SU-DHL-6 (cell line): ENCODE data around the gene C1orf35.

Experiments
- H2AFZ ChIP-seq: fragments of 200-600 bp; sonication (generic); 2 replicates; pipeline ENCODE4 v1.6.1; 2014; ENCODE audit warnings: low read depth, mild to moderate bottlenecking, moderate library complexity, mixed read lengths, antibody characterized with exemption, low read length; ENCODE audit not compliant: severe bottlenecking
- H3F3A ChIP-seq: fragments of 200-600 bp; shearing (Covaris generic); 2 replicates; pipeline ENCODE4 v1.6.0; 2016; ENCODE audit warnings: antibody characterized with exemption, mild to moderate bottlenecking; ENCODE audit not compliant: insufficient read depth
- H3K27ac ChIP-seq: fragments of 200-600 bp; sonication (generic); 2 replicates; pipeline ENCODE4 v1.5.1; 2016; ENCODE audit warnings: low read depth, mild to moderate bottlenecking, low read length, moderate library complexity, mixed read lengths
- H3K27me3 ChIP-seq: fragments of 200-600 bp; sonication (generic), shearing (Covaris generic); 2 replicates; pipeline ENCODE4 v1.6.0; 2014; ENCODE audit warnings: mild to moderate bottlenecking, low read length
- H3K36me3 ChIP-seq: fragments of 200-600 bp; sonication (generic); 2 replicates; pipeline ENCODE4 v1.6.1; 2014; ENCODE audit warnings: mild to moderate bottlenecking, low read length, mixed read lengths
- H3K4me2 ChIP-seq: fragments of 300-600, 200-600 bp; shearing (Covaris generic), sonication (generic); 2 replicates; pipeline ENCODE4 v1.6.0; 2014; ENCODE audit warnings: low read length, low read depth, mild to moderate bottlenecking; ENCODE audit not compliant: poor library complexity, severe bottlenecking
- H3K4me3 ChIP-seq: fragments of 200-600 bp; sonication (generic); 2 replicates; pipeline ENCODE4 v1.5.1; 2014; ENCODE audit warnings: antibody characterized with exemption, low read length, mild to moderate bottlenecking, mixed read lengths; ENCODE audit not compliant: insufficient read depth, poor library complexity, severe bottlenecking
- H3K79me2 ChIP-seq: fragments of 200-600 bp; sonication (generic); 2 replicates; pipeline ENCODE4 v1.6.1; 2014; ENCODE audit warnings: mild to moderate bottlenecking, low read length, moderate library complexity; ENCODE audit not compliant: insufficient read depth
- H3K9ac ChIP-seq: fragments of 200-600 bp; sonication (generic); 2 replicates; pipeline ENCODE4 v1.7.0; 2014; ENCODE audit warnings: mild to moderate bottlenecking, low read length
- H3K9me2 ChIP-seq: fragments of 200-600 bp; sonication (generic); replicated peaks from 2 replicates; pipeline ENCODE4 v1.6.1; 2014; ENCODE audit warnings: low read length; ENCODE audit not compliant: insufficient read depth
- H3K9me3 ChIP-seq: fragments of 200-600 bp; sonication (generic); 2 replicates; pipeline ENCODE4 v1.6.1; 2014; ENCODE audit warnings: low read length, mixed read lengths; ENCODE audit not compliant: insufficient read depth
- H4K20me1 ChIP-seq: fragments of 200-600 bp; sonication (generic); 2 replicates; pipeline ENCODE4 v1.6.1; 2014; ENCODE audit warnings: low read depth, mild to moderate bottlenecking, antibody characterized with exemption, low read length, moderate library complexity, mixed read lengths
- EZH2phosphoT487 ChIP-seq: fragments of 200-600 bp; sonication (generic), shearing (Covaris generic); conservative IDR thresholded peaks from 2 replicates; pipeline ENCODE4 v1.6.1; 2018; ENCODE audit warnings: mild to moderate bottlenecking, antibody characterized with exemption, low read length, moderate library complexity, mixed read lengths
- TF ChIP-seq, protein P1 (sequence below): fragments of 200-600 bp; sonication (generic); IDR thresholded peaks from one replicate; pipeline ENCODE4 v1.5.1; 2017; ENCODE audit warnings: antibody characterized with exemption, mild to moderate bottlenecking, low read length, moderate library complexity; ENCODE audit not compliant: insufficient read depth, poor library complexity, severe bottlenecking

C1orf35 gene

DNA sequence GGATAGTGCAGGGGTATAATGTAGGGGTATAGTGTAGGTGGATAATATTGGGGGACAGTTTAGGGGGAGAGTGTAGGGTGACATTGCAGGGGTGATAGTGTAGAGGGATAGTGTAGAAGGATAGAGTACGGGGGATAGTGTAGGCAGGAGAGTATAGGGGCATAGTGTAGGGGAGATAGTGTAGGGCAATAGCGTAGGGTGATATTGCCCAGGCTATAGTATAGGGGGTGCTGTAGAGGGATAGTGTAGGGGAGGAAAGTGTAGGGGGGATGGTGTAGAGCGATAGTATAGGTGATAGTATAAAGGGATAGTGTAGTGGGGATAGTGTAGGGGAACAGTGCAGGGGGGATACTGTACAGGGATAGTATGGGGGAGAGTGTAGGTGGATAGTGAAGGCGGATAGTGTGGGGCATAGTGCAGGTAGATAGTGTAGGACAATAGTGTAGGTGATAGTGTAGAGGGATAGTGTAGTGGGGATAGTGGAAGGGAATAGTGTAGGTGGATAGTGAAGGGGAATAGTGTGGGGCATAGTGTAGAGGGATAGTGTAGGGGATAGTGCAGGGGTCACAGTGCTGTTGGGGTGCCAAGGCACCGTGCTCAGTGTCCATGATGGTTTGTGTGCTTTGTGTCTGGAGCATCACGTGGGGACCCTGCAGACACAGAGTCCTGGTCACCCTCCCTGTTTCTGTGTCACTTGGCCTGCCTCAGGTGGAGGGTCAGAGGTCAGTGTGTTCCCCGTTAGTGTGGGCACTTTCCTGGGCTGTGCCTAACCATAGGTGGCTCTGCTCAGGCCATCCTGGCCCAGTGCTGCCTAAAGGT, 31.1 kb downstream of the C1orf35 start:
- no peaks in the 10 kb centered on the region for H3F3A ChIP-seq
- no peak overlapping the region for H3K4me3 ChIP-seq
- H3K9me2 ChIP-seq: no peaks in the 10 kb centered on the region
- H3K4me2 ChIP-seq: no peak overlapping the region
- H3K27ac ChIP-seq: no peak overlapping the region
- no peaks in the 10 kb centered on the region for H3K79me2 ChIP-seq
- H3K27me3 ChIP-seq: no peaks in the 10 kb centered on the region
- no peaks in the 10 kb centered on the region for H4K20me1 ChIP-seq
- no peak overlapping the region for H2AFZ ChIP-seq
- no peaks in the 10 kb centered on the region for H3K36me3 ChIP-seq
- no peak overlapping the region for H3K9ac ChIP-seq
- no peaks in the 10 kb centered on the region for H3K9me3 ChIP-seq
- TF ChIP-seq EZH2phosphoT487: no peak
- TF ChIP-seq, protein P1, sequence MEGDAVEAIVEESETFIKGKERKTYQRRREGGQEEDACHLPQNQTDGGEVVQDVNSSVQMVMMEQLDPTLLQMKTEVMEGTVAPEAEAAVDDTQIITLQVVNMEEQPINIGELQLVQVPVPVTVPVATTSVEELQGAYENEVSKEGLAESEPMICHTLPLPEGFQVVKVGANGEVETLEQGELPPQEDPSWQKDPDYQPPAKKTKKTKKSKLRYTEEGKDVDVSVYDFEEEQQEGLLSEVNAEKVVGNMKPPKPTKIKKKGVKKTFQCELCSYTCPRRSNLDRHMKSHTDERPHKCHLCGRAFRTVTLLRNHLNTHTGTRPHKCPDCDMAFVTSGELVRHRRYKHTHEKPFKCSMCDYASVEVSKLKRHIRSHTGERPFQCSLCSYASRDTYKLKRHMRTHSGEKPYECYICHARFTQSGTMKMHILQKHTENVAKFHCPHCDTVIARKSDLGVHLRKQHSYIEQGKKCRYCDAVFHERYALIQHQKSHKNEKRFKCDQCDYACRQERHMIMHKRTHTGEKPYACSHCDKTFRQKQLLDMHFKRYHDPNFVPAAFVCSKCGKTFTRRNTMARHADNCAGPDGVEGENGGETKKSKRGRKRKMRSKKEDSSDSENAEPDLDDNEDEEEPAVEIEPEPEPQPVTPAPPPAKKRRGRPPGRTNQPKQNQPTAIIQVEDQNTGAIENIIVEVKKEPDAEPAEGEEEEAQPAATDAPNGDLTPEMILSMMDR: no peak

DNA sequence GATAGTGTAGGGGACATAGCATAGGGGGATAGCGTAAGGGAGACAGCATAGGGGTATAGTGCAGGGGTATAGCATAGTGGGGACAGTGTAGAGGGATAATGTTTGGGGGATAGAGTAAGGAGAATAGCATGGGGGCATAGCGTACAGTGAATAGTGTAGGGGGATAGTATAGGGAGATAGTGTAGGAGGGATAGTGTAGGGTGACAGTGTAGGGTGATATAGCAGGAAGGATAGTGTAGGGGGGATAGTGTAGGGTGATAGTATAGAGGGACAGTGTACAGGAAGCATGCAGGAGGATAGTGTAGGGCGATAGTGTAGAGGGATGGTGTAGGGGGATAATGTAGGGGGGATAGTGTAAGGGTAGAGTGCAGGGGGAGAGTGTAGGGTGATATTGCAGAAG, 32.3 kb downstream of the C1orf35 start:
- Histone ChIP-seq H3K9ac (no peak overlapping the region), H3K27me3 (no peaks in the 10 kb centered on the region)

DNA sequence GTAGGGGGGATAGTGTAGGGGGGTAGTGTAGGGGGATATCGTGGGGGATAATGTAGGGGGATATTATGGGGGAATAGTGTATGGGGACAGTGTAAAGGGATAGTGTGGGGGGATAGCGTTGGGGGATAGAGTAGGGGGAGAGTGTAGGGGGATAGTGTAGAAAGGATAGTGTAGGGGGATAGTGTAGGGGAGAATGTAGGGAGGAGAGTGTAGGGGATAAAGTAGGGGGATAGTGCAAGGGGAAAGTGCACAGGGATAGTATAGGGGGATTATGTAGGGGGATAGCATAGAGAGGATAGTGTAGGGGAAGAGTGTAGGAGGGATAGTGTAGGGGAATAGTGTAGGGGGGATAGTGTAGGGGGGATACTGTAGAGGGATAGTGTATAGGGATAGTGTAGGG, 33.0 kb downstream of the C1orf35 start:
- TF ChIP-seq EZH2phosphoT487: no peak
- Histone ChIP-seq H3K27ac (no peak overlapping the region), H3K9me2 (no peaks in the 10 kb centered on the region), H3F3A (no peaks in the 10 kb centered on the region), H2AFZ (no peak overlapping the region), H3K9ac (no peak overlapping the region), H3K36me3 (no peaks in the 10 kb centered on the region), H3K4me3 (no peak overlapping the region), H3K9me3 (no peaks in the 10 kb centered on the region), H4K20me1 (no peaks in the 10 kb centered on the region), H3K4me2 (no peak overlapping the region), H3K79me2 (no peaks in the 10 kb centered on the region), H3K27me3 (no peaks in the 10 kb centered on the region)

More for the DNA sequence above, 32.3 kb downstream of the C1orf35 start:
- Histone ChIP-seq H3K9me2 (no peaks in the 10 kb centered on the region), H3K9me3 (no peaks in the 10 kb centered on the region), H3K36me3 (no peaks in the 10 kb centered on the region), H3F3A (no peaks in the 10 kb centered on the region), H4K20me1 (no peaks in the 10 kb centered on the region), H3K27ac (no peak overlapping the region), H3K4me3 (no peak overlapping the region), H3K79me2 (no peaks in the 10 kb centered on the region), H2AFZ (no peak overlapping the region), H3K4me2 (no peak overlapping the region)
- TF ChIP-seq, protein P1: no peak
- TF ChIP-seq EZH2phosphoT487: no peak

DNA sequence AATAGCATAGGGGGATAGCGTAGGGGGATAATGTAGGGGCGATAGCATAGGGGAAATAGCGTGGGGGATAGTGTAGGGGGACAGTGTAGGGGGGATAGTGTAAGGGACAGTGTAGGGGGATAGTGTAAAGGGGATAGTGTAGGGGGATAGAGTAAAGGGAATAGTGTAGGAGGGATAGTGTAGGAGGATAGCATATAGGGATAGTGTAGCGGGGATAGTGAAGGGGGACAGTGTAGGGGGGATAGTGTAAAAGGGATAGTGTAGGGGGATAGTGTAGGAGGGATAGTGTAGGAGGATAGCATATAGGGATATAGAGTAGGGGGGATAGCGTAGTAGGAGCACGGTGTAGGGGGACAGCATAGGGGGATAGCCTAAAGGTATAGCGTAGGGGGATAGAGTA, 34.8 kb downstream of the C1orf35 start:
- Histone ChIP-seq H3K27ac (no peak overlapping the region), H3K36me3 (no peaks in the 10 kb centered on the region), H3K9ac (no peak overlapping the region), H3K9me3 (no peaks in the 10 kb centered on the region), H3F3A (no peaks in the 10 kb centered on the region), H3K79me2 (no peaks in the 10 kb centered on the region), H3K27me3 (no peaks in the 10 kb centered on the region), H4K20me1 (no peaks in the 10 kb centered on the region), H3K4me3 (no peak overlapping the region), H2AFZ (no peak overlapping the region), H3K9me2 (no peaks in the 10 kb centered on the region), H3K4me2 (no peak overlapping the region)
- TF ChIP-seq, protein P1: no peak
- TF ChIP-seq EZH2phosphoT487: no peak
